ENCODE measurements around the gene TYROBP.
A peak's percentile ranks its signal among the peaks of the same experiment; 100 is the strongest.

TYROBP gene

DNA sequence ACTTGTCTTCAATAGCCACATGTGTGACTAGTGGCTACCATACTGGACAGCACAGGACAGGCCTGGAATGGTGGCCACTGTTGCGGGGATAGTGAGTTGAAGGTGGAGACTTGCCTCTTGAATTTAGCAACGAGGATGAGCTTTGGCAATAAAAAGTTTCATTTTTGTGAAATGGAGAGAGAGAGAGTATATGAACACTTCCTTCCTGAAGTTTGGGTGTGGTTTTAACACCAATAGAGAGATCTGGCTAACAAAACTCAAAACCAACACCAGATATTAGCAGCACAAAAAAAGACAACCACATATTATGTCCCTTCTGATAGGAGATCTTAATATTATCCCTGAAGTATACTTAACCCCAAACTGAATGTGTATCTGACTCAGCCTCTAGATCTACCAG lies 21.8 kb upstream of the TYROBP start:
- Histone ChIP-seq H3K4me1 (ENCODE audit: insufficient read depth, low read length, severe bottlenecking) (peaks cover 19% of the 10 kb centered on the region), H3K9me2 (ENCODE audit: low read depth, low read length) (no peaks in the 10 kb centered on the region), H3K9ac (ENCODE audit: low read length) (no peak overlapping the region), H3K27me3 (ENCODE audit: insufficient read depth, low read length) (peaks cover 11% of the 10 kb centered on the region; the same call in 1 of the 2 replicates), H3K36me3 (ENCODE audit: insufficient read depth, low read length) (no peaks in the 10 kb centered on the region; the same call in 1 of the 2 replicates), H3K79me2 (ENCODE audit: insufficient read depth, low read length) (no peaks in the 10 kb centered on the region), H3K4me2 (ENCODE audit: low read length) (no peak overlapping the region), H3K27ac (ENCODE audit: low read depth, low read length, poor library complexity, severe bottlenecking) (no peak overlapping the region), H2AFZ (ENCODE audit: low read length) (no peak overlapping the region), H3K4me3 (ENCODE audit: low read depth, low read length, poor library complexity, severe bottlenecking) (no peak overlapping the region), H3F3A (ENCODE audit: insufficient read depth, low read length) (no peaks in the 10 kb centered on the region), H3K9me3 (ENCODE audit: low read length) (0 out of 2 replicates have a peak, but pooled peaks cover 7% of the 10 kb centered on the region), H4K20me1 (ENCODE audit: insufficient read depth, low read length) (no peaks in the 10 kb centered on the region)
- TF ChIP-seq, protein P1, sequence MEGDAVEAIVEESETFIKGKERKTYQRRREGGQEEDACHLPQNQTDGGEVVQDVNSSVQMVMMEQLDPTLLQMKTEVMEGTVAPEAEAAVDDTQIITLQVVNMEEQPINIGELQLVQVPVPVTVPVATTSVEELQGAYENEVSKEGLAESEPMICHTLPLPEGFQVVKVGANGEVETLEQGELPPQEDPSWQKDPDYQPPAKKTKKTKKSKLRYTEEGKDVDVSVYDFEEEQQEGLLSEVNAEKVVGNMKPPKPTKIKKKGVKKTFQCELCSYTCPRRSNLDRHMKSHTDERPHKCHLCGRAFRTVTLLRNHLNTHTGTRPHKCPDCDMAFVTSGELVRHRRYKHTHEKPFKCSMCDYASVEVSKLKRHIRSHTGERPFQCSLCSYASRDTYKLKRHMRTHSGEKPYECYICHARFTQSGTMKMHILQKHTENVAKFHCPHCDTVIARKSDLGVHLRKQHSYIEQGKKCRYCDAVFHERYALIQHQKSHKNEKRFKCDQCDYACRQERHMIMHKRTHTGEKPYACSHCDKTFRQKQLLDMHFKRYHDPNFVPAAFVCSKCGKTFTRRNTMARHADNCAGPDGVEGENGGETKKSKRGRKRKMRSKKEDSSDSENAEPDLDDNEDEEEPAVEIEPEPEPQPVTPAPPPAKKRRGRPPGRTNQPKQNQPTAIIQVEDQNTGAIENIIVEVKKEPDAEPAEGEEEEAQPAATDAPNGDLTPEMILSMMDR (IDR thresholded peaks at IDR 0.05; ENCODE audit: low read length), result no peak
- no peak for TF ChIP-seq EZH2 (IDR thresholded peaks at IDR 0.05; ENCODE audit: borderline replicate concordance, low read length)

DNA sequence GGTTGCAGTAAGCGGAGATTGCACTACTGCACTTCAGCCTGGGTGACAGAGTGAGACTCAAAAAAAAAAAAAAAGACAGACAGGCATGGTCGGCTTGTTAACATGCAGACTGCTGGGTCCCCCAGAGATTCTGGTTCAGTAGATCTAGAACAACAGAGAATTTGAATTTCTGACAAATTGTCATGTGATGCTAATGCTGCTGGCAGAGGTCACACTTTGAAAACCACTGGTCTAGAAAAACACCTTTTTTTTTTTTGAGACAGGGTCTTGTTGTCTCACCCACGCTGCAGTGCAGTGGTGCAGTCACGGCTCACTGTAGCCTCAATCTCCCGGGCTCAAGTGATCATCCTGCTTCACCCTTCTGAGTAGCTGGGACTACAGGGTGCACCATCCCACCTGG lies 20.4 kb upstream of the TYROBP start:
- 0 out of 2 replicates have a peak, but pooled peaks cover 7% of the 10 kb centered on the region for H3K9me3 ChIP-seq (ENCODE audit: low read length)
- peaks cover 11% of the 10 kb centered on the region; the same call in 1 of the 2 replicates for H3K27me3 ChIP-seq (ENCODE audit: insufficient read depth, low read length)
- H3K79me2 ChIP-seq (ENCODE audit: insufficient read depth, low read length), result no peaks in the 10 kb centered on the region
- no peaks in the 10 kb centered on the region for H3F3A ChIP-seq (ENCODE audit: insufficient read depth, low read length)
- H3K36me3 ChIP-seq (ENCODE audit: insufficient read depth, low read length), result no peaks in the 10 kb centered on the region; the same call in 1 of the 2 replicates
- no peaks in the 10 kb centered on the region for H3K9me2 ChIP-seq (ENCODE audit: low read depth, low read length)
- 0 out of 2 replicates have a peak overlapping the region, but pooled peaks have one; percentile 15 for H3K9ac ChIP-seq (ENCODE audit: low read length)
- no peak overlapping the region for H3K27ac ChIP-seq (ENCODE audit: low read depth, low read length, poor library complexity, severe bottlenecking)
- H3K4me1 ChIP-seq (ENCODE audit: insufficient read depth, low read length, severe bottlenecking), result peaks cover 19% of the 10 kb centered on the region
- TF ChIP-seq, protein P1 (IDR thresholded peaks at IDR 0.05; ENCODE audit: low read length), result no peak
- TF ChIP-seq EZH2 (IDR thresholded peaks at IDR 0.05; ENCODE audit: borderline replicate concordance, low read length), result no peak
- H3K4me2 ChIP-seq (ENCODE audit: low read length), result 0 out of 2 replicates have a peak overlapping the region, but pooled peaks have one; percentile 13
- no peak overlapping the region for H3K4me3 ChIP-seq (ENCODE audit: low read depth, low read length, poor library complexity, severe bottlenecking)
- H4K20me1 ChIP-seq (ENCODE audit: insufficient read depth, low read length), result no peaks in the 10 kb centered on the region
- H2AFZ ChIP-seq (ENCODE audit: low read length), result no peak overlapping the region

DNA sequence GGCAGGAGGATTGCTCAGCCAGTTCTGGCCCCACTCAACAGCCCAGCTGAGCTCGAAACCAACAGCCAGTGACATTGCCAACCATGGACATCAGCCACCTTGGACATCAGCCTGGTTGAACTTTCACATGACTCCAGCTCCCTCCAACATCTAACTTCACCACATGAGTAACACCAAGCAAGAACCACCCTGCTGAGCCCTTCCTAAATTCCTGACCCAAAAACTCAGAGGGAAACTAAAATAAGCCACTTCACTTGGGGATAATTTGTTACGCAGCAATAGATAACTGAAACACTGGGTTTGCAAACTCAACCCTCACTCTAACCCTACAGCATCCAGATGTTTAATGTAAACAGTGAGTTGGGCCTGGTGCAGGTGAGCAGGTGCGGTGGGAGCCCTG lies 17.4 kb upstream of the TYROBP start:
- Histone ChIP-seq H3F3A (ENCODE audit: insufficient read depth, low read length) (no peaks in the 10 kb centered on the region), H3K4me2 (ENCODE audit: low read length) (no peak overlapping the region), H3K9ac (ENCODE audit: low read length) (no peak overlapping the region), H3K9me2 (ENCODE audit: low read depth, low read length) (no peaks in the 10 kb centered on the region), H3K27ac (ENCODE audit: low read depth, low read length, poor library complexity, severe bottlenecking) (no peak overlapping the region), H3K4me3 (ENCODE audit: low read depth, low read length, poor library complexity, severe bottlenecking) (no peak overlapping the region), H3K4me1 (ENCODE audit: insufficient read depth, low read length, severe bottlenecking) (peaks cover 8% of the 10 kb centered on the region), H4K20me1 (ENCODE audit: insufficient read depth, low read length) (no peaks in the 10 kb centered on the region), H3K9me3 (ENCODE audit: low read length) (0 out of 2 replicates have a peak, but pooled peaks cover 7% of the 10 kb centered on the region), H3K36me3 (ENCODE audit: insufficient read depth, low read length) (no peaks in the 10 kb centered on the region; the same call in 1 of the 2 replicates), H3K27me3 (ENCODE audit: insufficient read depth, low read length) (peaks cover 11% of the 10 kb centered on the region; the same call in 1 of the 2 replicates), H2AFZ (ENCODE audit: low read length) (no peak overlapping the region), H3K79me2 (ENCODE audit: insufficient read depth, low read length) (no peaks in the 10 kb centered on the region)
- TF ChIP-seq EZH2 (IDR thresholded peaks at IDR 0.05; ENCODE audit: borderline replicate concordance, low read length), result no peak
- TF ChIP-seq, protein P1 (IDR thresholded peaks at IDR 0.05; ENCODE audit: low read length), result no peak

Data from OCI-LY1 (cell line).